Smooth muscle cell (in vitro differentiated cells): ENCODE results near the gene AKAP13. TPM values are rescaled to one million over a fixed set of nuclear protein-coding genes. Genes with fewer than 3 reads are reported as not detected.

ENCODE experiments used
- DNase-seq: peaks from one replicate; lab custom pipeline; 2025; ENCODE audit not compliant: unreplicated experiment; lab: John Stamatoyannopoulos, UW
- H2AFZ ChIP-seq: fragments of 200-600 bp; sonication (generic); 2 replicates; pipeline ENCODE4 v1.6.0; 2016; ENCODE audit warnings: antibody characterized with exemption, low read depth, mild to moderate bottlenecking
- H3F3A ChIP-seq: fragments of 200-600 bp; sonication (generic); 2 replicates; pipeline ENCODE4 v1.6.0; 2017; ENCODE audit warnings: antibody characterized with exemption, low read depth
- H3K27ac ChIP-seq: fragments of 200-600 bp; sonication (generic); 2 replicates; pipeline ENCODE4 v1.5.1; 2016; ENCODE audit warnings: low read depth, mild to moderate bottlenecking
- H3K27me3 ChIP-seq: fragments of 200-600 bp; sonication (generic); 2 replicates; pipeline ENCODE4 v1.6.1; 2016; ENCODE audit warnings: low read depth, mild to moderate bottlenecking
- H3K36me3 ChIP-seq: fragments of 200-600 bp; sonication (generic); 2 replicates; pipeline ENCODE4 v1.5.1; 2016; ENCODE audit warnings: low read depth
- H3K4me1 ChIP-seq: fragments of 200-600 bp; sonication (generic); 2 replicates; pipeline ENCODE4 v1.5.1; 2016; ENCODE audit warnings: low read depth
- H3K4me2 ChIP-seq: fragments of 200-600 bp; sonication (generic); 2 replicates; pipeline ENCODE4 v1.6.0; 2016; ENCODE audit warnings: mild to moderate bottlenecking
- H3K4me3 ChIP-seq: fragments of 200-600 bp; sonication (generic); 2 replicates; pipeline ENCODE4 v1.5.1; 2016; ENCODE audit warnings: mild to moderate bottlenecking
- H3K79me2 ChIP-seq: fragments of 200-600 bp; sonication (generic); 2 replicates; pipeline ENCODE4 v1.6.0; 2016; ENCODE audit warnings: low read depth, mild to moderate bottlenecking
- H3K9ac ChIP-seq: fragments of 200-600 bp; sonication (generic); 2 replicates; pipeline ENCODE4 v1.6.0; 2016; ENCODE audit warnings: low read depth
- H3K9me3 ChIP-seq: fragments of 200-600 bp; sonication (generic); replicated peaks from 2 replicates; pipeline ENCODE4 v1.5.1; 2016; ENCODE audit warnings: low read depth
- H4K20me1 ChIP-seq: fragments of 200-600 bp; sonication (generic); 2 replicates; pipeline ENCODE4 v1.6.0; 2016; ENCODE audit warnings: low read depth
- WGBS: methylation state at CpG from one replicate; pipeline ENCODE4 v1.1.7; 2016; ENCODE audit warnings: low lambda C conversion rate; 5-methylcytosine and 5-hydroxymethylcytosine counted together
- polyA plus RNA-seq: library from polyadenylated mRNA; unstranded; fragments of >200 nt; fragmentation: Nextera tagmentation; extraction: Ambion mirVana; gene quantifications from 2 replicates; pipeline ENCODE4 v1.2.1, GENCODE V29; 2016
- total RNA-seq: library from RNA; depleted of rRNA; stranded (reverse); fragments of >200 nt; gene quantifications from 2 replicates; pipeline ENCODE4 v1.2.3, GENCODE V29; 2014
- TF ChIP-seq, protein P1 (sequence below): fragments of 200-600 bp; sonication (generic); IDR thresholded peaks from 2 replicates; pipeline ENCODE4 v1.5.1; 2017; ENCODE audit warnings: borderline replicate concordance, mild to moderate bottlenecking, antibody characterized with exemption; ENCODE audit not compliant: insufficient read depth, poor library complexity, severe bottlenecking

AKAP13 gene
- total and polyA plus RNA-seq, 2 experiments from 2014 or later, result 43.3 to 63.5 TPM

DNA sequence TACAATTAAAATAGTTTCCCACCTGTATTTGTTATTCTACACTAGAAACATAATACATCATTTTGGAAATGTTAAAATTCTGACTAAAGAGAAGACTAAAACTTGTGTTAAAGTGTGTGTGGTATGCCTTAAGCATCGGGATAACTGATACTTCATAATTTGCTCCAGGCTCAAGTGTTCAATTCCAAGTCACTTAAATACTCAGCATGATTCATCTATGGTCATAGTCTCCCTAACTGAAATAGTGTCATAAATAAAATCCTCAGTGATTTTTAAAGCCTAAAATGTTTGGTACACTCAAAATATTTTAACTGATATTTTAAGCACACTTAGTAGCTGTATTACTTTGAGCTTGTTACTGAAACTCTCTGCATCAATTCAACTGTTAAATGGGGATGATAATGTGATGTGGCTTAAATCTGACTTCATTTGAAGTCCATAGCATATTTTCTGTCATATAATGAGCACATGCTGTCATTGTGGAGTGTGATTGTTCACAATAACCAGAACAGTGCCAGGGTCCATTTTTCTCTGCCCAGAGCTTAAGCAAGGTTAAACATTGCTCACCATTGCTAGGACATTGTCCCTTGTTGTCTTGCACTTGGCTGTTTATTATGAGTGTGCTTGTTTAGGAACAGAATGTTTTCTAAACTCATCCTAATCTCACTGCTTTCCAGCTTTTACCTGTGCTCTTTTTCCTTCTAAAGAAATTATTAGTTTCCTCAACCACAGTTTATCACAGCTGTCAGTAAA lies 292.1 kb downstream of the AKAP13 start:
- no peak for DNase-seq
- WGBS, result 54% methylated on average over 1 of the region's 1 CpG
- H3F3A ChIP-seq, result peaks cover 17% of the 10 kb centered on the region
- no peaks in the 10 kb centered on the region for H3K9me3 ChIP-seq
- no peak overlapping the region for H3K4me2 ChIP-seq
- no peak overlapping the region for H3K9ac ChIP-seq
- TF ChIP-seq, protein P1, sequence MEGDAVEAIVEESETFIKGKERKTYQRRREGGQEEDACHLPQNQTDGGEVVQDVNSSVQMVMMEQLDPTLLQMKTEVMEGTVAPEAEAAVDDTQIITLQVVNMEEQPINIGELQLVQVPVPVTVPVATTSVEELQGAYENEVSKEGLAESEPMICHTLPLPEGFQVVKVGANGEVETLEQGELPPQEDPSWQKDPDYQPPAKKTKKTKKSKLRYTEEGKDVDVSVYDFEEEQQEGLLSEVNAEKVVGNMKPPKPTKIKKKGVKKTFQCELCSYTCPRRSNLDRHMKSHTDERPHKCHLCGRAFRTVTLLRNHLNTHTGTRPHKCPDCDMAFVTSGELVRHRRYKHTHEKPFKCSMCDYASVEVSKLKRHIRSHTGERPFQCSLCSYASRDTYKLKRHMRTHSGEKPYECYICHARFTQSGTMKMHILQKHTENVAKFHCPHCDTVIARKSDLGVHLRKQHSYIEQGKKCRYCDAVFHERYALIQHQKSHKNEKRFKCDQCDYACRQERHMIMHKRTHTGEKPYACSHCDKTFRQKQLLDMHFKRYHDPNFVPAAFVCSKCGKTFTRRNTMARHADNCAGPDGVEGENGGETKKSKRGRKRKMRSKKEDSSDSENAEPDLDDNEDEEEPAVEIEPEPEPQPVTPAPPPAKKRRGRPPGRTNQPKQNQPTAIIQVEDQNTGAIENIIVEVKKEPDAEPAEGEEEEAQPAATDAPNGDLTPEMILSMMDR, result no peak
- peaks cover 32% of the 10 kb centered on the region for H3K79me2 ChIP-seq
- peaks cover under 1% of the 10 kb centered on the region for H3K4me1 ChIP-seq
- H3K27me3 ChIP-seq, result no peaks in the 10 kb centered on the region
- H2AFZ ChIP-seq, result no peak overlapping the region
- H3K36me3 ChIP-seq, result peaks cover 7% of the 10 kb centered on the region
- no peak overlapping the region for H3K4me3 ChIP-seq
- peaks cover 3% of the 10 kb centered on the region for H4K20me1 ChIP-seq
- H3K27ac ChIP-seq, result peak overlapping the region; percentile 100

DNA sequence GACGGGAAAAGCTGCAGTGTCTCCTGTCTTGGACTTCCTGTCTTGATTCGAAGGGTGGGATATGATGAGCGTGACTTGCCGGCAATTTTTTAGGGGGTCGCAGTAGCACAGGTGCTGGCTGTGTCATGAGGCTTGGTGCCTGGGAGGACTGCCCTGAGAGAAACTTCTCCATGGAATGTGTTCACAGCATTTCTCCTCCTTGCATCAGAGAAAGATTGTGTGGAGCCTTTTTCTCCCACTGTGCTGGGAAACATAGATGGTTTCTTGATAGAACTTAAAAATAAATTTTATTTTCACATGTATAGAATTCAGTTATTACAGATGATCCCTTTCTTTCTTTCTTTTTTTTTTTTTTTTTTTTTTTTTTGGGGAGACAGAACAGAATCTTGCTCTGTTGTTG lies 292.9 kb downstream of the AKAP13 start:
- peaks cover 32% of the 10 kb centered on the region for H3K79me2 ChIP-seq
- peak overlapping the region; percentile 100 for H3K27ac ChIP-seq
- no peak overlapping the region for H3K9ac ChIP-seq
- 84% methylated on average over 5 of the region's 5 CpGs for WGBS
- no peak for DNase-seq
- no peak overlapping the region for H3K4me3 ChIP-seq
- no peaks in the 10 kb centered on the region for H3K4me1 ChIP-seq
- peaks cover 3% of the 10 kb centered on the region for H4K20me1 ChIP-seq
- no peaks in the 10 kb centered on the region for H3K9me3 ChIP-seq
- TF ChIP-seq, protein P1, result no peak
- H3K27me3 ChIP-seq, result no peaks in the 10 kb centered on the region
- no peak overlapping the region for H3K4me2 ChIP-seq
- H2AFZ ChIP-seq, result no peak overlapping the region
- peaks cover 7% of the 10 kb centered on the region for H3K36me3 ChIP-seq
- H3F3A ChIP-seq, result peaks cover 12% of the 10 kb centered on the region

DNA sequence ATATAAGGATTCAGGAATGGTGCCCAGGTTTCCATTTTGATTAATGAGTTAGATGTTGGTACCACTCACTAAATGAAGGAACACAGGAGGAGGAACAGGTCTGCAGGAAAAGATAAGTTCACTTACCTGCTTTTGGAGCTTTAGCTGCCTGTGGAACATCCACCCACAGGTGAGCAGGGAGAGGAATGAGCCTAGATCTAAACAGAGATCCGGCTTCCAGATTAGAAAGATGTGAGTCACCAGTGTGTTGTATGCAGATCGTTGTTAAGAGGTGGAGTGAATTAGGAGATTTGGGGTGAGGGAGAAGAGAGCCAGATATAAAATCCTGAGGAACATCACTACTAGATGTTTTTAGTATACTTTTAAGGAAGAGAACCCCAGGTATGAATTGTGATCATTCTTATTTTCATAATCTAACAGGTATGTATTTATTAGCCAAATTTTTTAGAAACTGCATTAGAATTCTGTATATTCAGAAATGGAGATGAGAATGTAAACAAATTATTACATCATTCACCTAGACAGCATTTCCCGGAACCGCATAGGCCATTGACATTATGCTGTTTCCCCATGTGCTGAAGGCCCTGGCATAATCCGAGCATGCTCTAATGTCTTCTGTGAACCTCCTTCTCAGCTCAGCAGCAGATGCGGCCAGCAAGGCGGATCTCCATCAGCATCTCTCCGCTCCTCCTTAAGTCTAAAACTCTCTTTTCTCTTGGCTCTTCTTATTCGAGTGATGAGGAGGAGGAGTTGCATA lies 296.1 kb downstream of the AKAP13 start:
- Histone ChIP-seq H3K4me3 (no peak overlapping the region), H3F3A (no peaks in the 10 kb centered on the region), H3K4me2 (no peak overlapping the region), H4K20me1 (peaks cover 3% of the 10 kb centered on the region), H3K79me2 (peaks cover 20% of the 10 kb centered on the region), H3K4me1 (no peaks in the 10 kb centered on the region), H3K27ac (no peak overlapping the region), H3K9ac (no peak overlapping the region), H3K27me3 (no peaks in the 10 kb centered on the region), H2AFZ (no peak overlapping the region), H3K9me3 (no peaks in the 10 kb centered on the region), H3K36me3 (no peaks in the 10 kb centered on the region)
- TF ChIP-seq, protein P1, result no peak
- 89% methylated on average over 9 of the region's 9 CpGs for WGBS
- no peak for DNase-seq
